GM23248 (cell line): ENCODE data around the gene OBI1. TPM values are rescaled to one million over a fixed set of nuclear protein-coding genes. Genes with fewer than 3 reads are reported as not detected.
A peak's percentile ranks its signal among the peaks of the same experiment; 100 is the strongest.
"Not testable (repeated sequence)": the region's sequence is repeated elsewhere in the genome, so short reads cannot be mapped to it uniquely, and the experiment has no call there.

Experiments used
- DNase-seq: peaks from one replicate; pipeline ENCODE4 v3.0.0-alpha.2; 2015
- H2AFZ ChIP-seq: fragments of 200-600 bp; sonication (generic); 2 replicates; pipeline ENCODE4 v1.6.1; 2016; ENCODE audit warnings: antibody characterized with exemption
- H3F3A ChIP-seq: fragments of 200-600 bp; sonication (generic); 2 replicates; pipeline ENCODE4 v1.6.1; 2016; ENCODE audit warnings: mild to moderate bottlenecking, antibody characterized with exemption, mixed run types; ENCODE audit not compliant: insufficient read depth
- H3K27ac ChIP-seq: fragments of 200-600 bp; sonication (generic); 2 replicates; pipeline ENCODE4 v1.5.1; 2016; ENCODE audit warnings: mild to moderate bottlenecking
- H3K27me3 ChIP-seq: fragments of 200-600 bp; sonication (generic); replicated peaks from 2 replicates; pipeline ENCODE4 v1.6.1; 2016; ENCODE audit warnings: mild to moderate bottlenecking; ENCODE audit not compliant: insufficient read depth
- H3K36me3 ChIP-seq: fragments of 200-600 bp; sonication (generic); 2 replicates; pipeline ENCODE4 v1.6.1; 2016; ENCODE audit warnings: low read depth, mild to moderate bottlenecking
- H3K4me1 ChIP-seq: fragments of 200-600 bp; sonication (generic); 2 replicates; pipeline ENCODE4 v1.6.1; 2016; ENCODE audit warnings: mild to moderate bottlenecking; ENCODE audit not compliant: insufficient read depth
- H3K4me2 ChIP-seq: fragments of 200-600 bp; sonication (generic); one replicate; pipeline ENCODE4 v1.6.1; 2016; ENCODE audit warnings: mild to moderate bottlenecking; ENCODE audit not compliant: unreplicated experiment
- H3K4me3 ChIP-seq: fragments of 200-600 bp; sonication (generic); 2 replicates; pipeline ENCODE4 v1.5.1; 2016; ENCODE audit warnings: mild to moderate bottlenecking
- H3K79me2 ChIP-seq: fragments of 200-600 bp; sonication (generic); 2 replicates; pipeline ENCODE4 v1.6.1; 2016; ENCODE audit warnings: mild to moderate bottlenecking; ENCODE audit not compliant: insufficient read depth
- H3K9ac ChIP-seq: fragments of 200-600 bp; sonication (generic); 2 replicates; pipeline ENCODE4 v1.6.1; 2016; ENCODE audit warnings: mild to moderate bottlenecking
- H3K9me2 ChIP-seq: fragments of 200-600 bp; sonication (generic); 2 replicates; pipeline ENCODE4 v1.6.1; 2016; ENCODE audit warnings: mixed run types, mild to moderate bottlenecking, moderate library complexity; ENCODE audit not compliant: insufficient read depth
- H3K9me3 ChIP-seq: fragments of 200-600 bp; sonication (generic); one replicate; pipeline ENCODE4 v1.6.1; 2017; ENCODE audit warnings: low read depth
- H4K20me1 ChIP-seq: fragments of 200-600 bp; sonication (generic); 2 replicates; pipeline ENCODE4 v1.6.0; 2016; ENCODE audit not compliant: insufficient read depth
- EZH2 ChIP-seq: fragments of 200-600 bp; sonication (generic); IDR thresholded peaks from 2 replicates; pipeline ENCODE4 v1.6.1; 2018; ENCODE audit warnings: antibody characterized with exemption, mild to moderate bottlenecking; ENCODE audit not compliant: insufficient read depth, poor library complexity, severe bottlenecking
- EZH2phosphoT487 ChIP-seq: fragments of 200-600 bp; sonication (generic); IDR thresholded peaks from 2 replicates; pipeline ENCODE4 v1.6.1; 2018; ENCODE audit warnings: antibody characterized with exemption, moderate library complexity, mild to moderate bottlenecking, low read depth; ENCODE audit not compliant: insufficient read depth
- WGBS, 2 experiments: methylation state at CpG; one replicate each; pipeline ENCODE4 v1.1.6; 2015 to 2017; ENCODE audit warnings: low lambda C conversion rate in 2 of 2, low coverage in 1 of 2; ENCODE audit errors: missing lambda C conversion rate in 2 of 2; 5-methylcytosine and 5-hydroxymethylcytosine counted together
- in situ Hi-C: fragments of 300-500 bp; cut with MboI; formaldehyde crosslinking; loops from 2 replicates; pipeline ENCODE4 v1.15.0; 2020
- polyA plus RNA-seq: library from polyadenylated mRNA; unstranded; fragments of >200 nt; fragmentation: Nextera tagmentation; extraction: Ambion mirVana; gene quantifications from 2 replicates; pipeline ENCODE4 v1.2.1, GENCODE V29; 2016
- total RNA-seq: library from RNA; depleted of rRNA; stranded (reverse); fragments of >200 nt; shearing (Covaris generic); gene quantifications from 2 replicates; pipeline ENCODE4 v1.2.3, GENCODE V29; 2014

The OBI1 gene
- total and polyA plus RNA-seq, 2 experiments from 2014 or later: 7.9 to 10.6 TPM

- in situ Hi-C loops: no loop called here
- WGBS, 2 experiments: 87 to 90% methylated on average over 3 of the region's 3 CpGs
- no peaks in the 10 kb centered on the region; the same call in 1 of the 2 replicates for H4K20me1 ChIP-seq
Measured at GRCh38 chr13:78655007-78655406, 3.9 kb downstream of the OBI1 start.

GRCh38 chr13:78652651-78653050 is 6.3 kb downstream of the OBI1 start:
- Histone ChIP-seq H3K9me3 (no peaks in the 10 kb centered on the region), H3K36me3 (no peaks in the 10 kb centered on the region), H3K4me2 (no peak overlapping the region), H3K27ac (no peak overlapping the region), H3K4me3 (no peak overlapping the region), H3K79me2 (peaks cover 98% of the 10 kb centered on the region), H3K9ac (no peak overlapping the region), H3K27me3 (no peaks in the 10 kb centered on the region), H4K20me1 (no peaks in the 10 kb centered on the region; the same call in 1 of the 2 replicates), H3K9me2 (no peaks in the 10 kb centered on the region), H3K4me1 (peaks cover 7% of the 10 kb centered on the region), H3F3A (0 out of 2 replicates have a peak, but pooled peaks cover 7% of the 10 kb centered on the region), H2AFZ (no peak overlapping the region)
- 94 to 100% methylated on average over 1 of the region's 1 CpG for WGBS, 2 experiments
- DNase-seq: no peak
- no peak for TF ChIP-seq EZH2phosphoT487
- TF ChIP-seq EZH2: no peak
- in situ Hi-C loops: no loop called here

More at GRCh38 chr13:78655007-78655406, 3.9 kb downstream of the OBI1 start:
- Histone ChIP-seq H3K27ac (no peak overlapping the region), H3K4me3 (no peak overlapping the region), H3K36me3 (no peaks in the 10 kb centered on the region), H3K4me1 (peaks cover 11% of the 10 kb centered on the region), H3F3A (peaks cover 14% of the 10 kb centered on the region; the same call in 1 of the 2 replicates), H2AFZ (no peak overlapping the region), H3K9me3 (no peaks in the 10 kb centered on the region), H3K4me2 (no peak overlapping the region), H3K27me3 (no peaks in the 10 kb centered on the region), H3K9me2 (no peaks in the 10 kb centered on the region), H3K79me2 (peaks cover 87% of the 10 kb centered on the region), H3K9ac (no peak overlapping the region)
- TF ChIP-seq EZH2phosphoT487 (no peak), EZH2 (no peak)
- no peak for DNase-seq

- no peaks in the 10 kb centered on the region; the same call in 1 of the 2 replicates for H4K20me1 ChIP-seq
- H2AFZ ChIP-seq: no peak overlapping the region
- H3K36me3 ChIP-seq: no peaks in the 10 kb centered on the region
- H3K9ac ChIP-seq: no peak overlapping the region
- H3K4me3 ChIP-seq: no peak overlapping the region
- no peak overlapping the region for H3K27ac ChIP-seq
- H3K27me3 ChIP-seq: no peaks in the 10 kb centered on the region
- H3K9me2 ChIP-seq: no peaks in the 10 kb centered on the region
- H3K4me2 ChIP-seq: no peak overlapping the region
- 0 out of 2 replicates have a peak, but pooled peaks cover 7% of the 10 kb centered on the region for H3F3A ChIP-seq
- peak; percentile 3 for DNase-seq
- in situ Hi-C loops: no loop called here
- 97 to 99% methylated on average over 2 of the region's 2 CpGs for WGBS, 2 experiments
- TF ChIP-seq EZH2phosphoT487 (no peak), EZH2 (no peak)
- no peaks in the 10 kb centered on the region for H3K4me1 ChIP-seq
- H3K79me2 ChIP-seq: peaks cover 100% of the 10 kb centered on the region
- H3K9me3 ChIP-seq: no peaks in the 10 kb centered on the region
Measured at GRCh38 chr13:78650717-78651083, 8.3 kb downstream of the OBI1 start.

GRCh38 chr13:78649997-78650716 is 8.8 kb downstream of the OBI1 start:
- no peaks in the 10 kb centered on the region for H3K36me3 ChIP-seq
- H3K9ac ChIP-seq: no peak overlapping the region
- H3K27me3 ChIP-seq: no peaks in the 10 kb centered on the region
- no peaks in the 10 kb centered on the region for H3K4me1 ChIP-seq
- H3K27ac ChIP-seq: no peak overlapping the region
- no peak overlapping the region for H3K4me3 ChIP-seq
- 0 out of 2 replicates have a peak, but pooled peaks cover 7% of the 10 kb centered on the region for H3F3A ChIP-seq
- no peaks in the 10 kb centered on the region for H3K9me2 ChIP-seq
- H3K9me3 ChIP-seq: no peaks in the 10 kb centered on the region
- H3K4me2 ChIP-seq: no peak overlapping the region
- peaks cover 100% of the 10 kb centered on the region for H3K79me2 ChIP-seq
- in situ Hi-C loops: no loop called here
- no peak overlapping the region for H2AFZ ChIP-seq
- no peaks in the 10 kb centered on the region; the same call in 1 of the 2 replicates for H4K20me1 ChIP-seq
- WGBS, 2 experiments: 97 to 99% methylated on average over 3 of the region's 3 CpGs
- no peak for TF ChIP-seq EZH2
- no peak for TF ChIP-seq EZH2phosphoT487
- no peak for DNase-seq

GRCh38 chr13:78647109-78647678 is 11.8 kb downstream of the OBI1 start:
- H3K4me3 ChIP-seq, H3K4me1 ChIP-seq, H3K36me3 ChIP-seq, H3K27ac ChIP-seq, DNase-seq, H3K9me2 ChIP-seq, H4K20me1 ChIP-seq, H3K9ac ChIP-seq, H2AFZ ChIP-seq, in situ Hi-C loops, H3F3A ChIP-seq, H3K4me2 ChIP-seq, H3K27me3 ChIP-seq, H3K9me3 ChIP-seq: not testable (repeated sequence)
- H3K79me2 ChIP-seq: peaks cover 89% of the 10 kb centered on the region
- 90 to 92% methylated on average over 11 of the region's 11 CpGs for WGBS, 2 experiments
